PC-3 (cell line): ENCODE measurements around the gene TAT. TPM values are rescaled to one million over a fixed set of nuclear protein-coding genes. Genes with fewer than 3 reads are reported as not detected.

Experiments
- ATAC-seq: fragments of 200-7000 bp; cut with Tn5 transposase; 2 replicates; pipeline ENCODE4 v1.9.1; 2020; ENCODE audit warnings: mild to moderate bottlenecking, moderate library complexity
- BruUV-seq: library from RNA; stranded (reverse); fragments of 400-500 nt; replicated peaks from 2 replicates; lab custom pipeline; 2021; lab: Mats Ljungman, UMichigan
- CTCF ChIA-PET: fragments of 300-600 bp; sonication (Branson Sonifier 250); formaldehyde crosslinking; loops from one replicate; lab custom pipeline; 2022; ENCODE audit warnings: antibody characterized with exemption; lab: Charles Lee
- POLR2A ChIA-PET: fragments of 300-600 bp; sonication (Branson Sonifier 250); formaldehyde crosslinking; loops from one replicate; lab custom pipeline; 2022; ENCODE audit warnings: antibody characterized with exemption; ENCODE audit not compliant: unreplicated experiment; lab: Charles Lee
- DNase-seq: peaks from one replicate; pipeline ENCODE4 v3.0.0-alpha.2; 2015
- H2AFZ ChIP-seq: fragments of 300-600 bp; sonication (generic); 2 replicates; pipeline ENCODE4 v1.6.0; 2016; ENCODE audit warnings: antibody characterized with exemption, low read length
- H3F3A ChIP-seq: fragments of 300-600 bp; sonication (generic); one replicate; pipeline ENCODE4 v1.6.0; 2017; ENCODE audit warnings: antibody characterized with exemption, low read length, control low read depth, mild to moderate bottlenecking; ENCODE audit not compliant: unreplicated experiment
- H3K27ac ChIP-seq: fragments of 300-600 bp; sonication (generic); 2 replicates; pipeline ENCODE4 v1.5.1; 2016; ENCODE audit warnings: mild to moderate bottlenecking, low read length
- H3K27me3 ChIP-seq: fragments of 300-600 bp; sonication (generic); 2 replicates; pipeline ENCODE4 v1.6.1; 2016; ENCODE audit warnings: low read length, mixed read lengths
- H3K36me3 ChIP-seq: fragments of 300-600 bp; sonication (generic); 2 replicates; pipeline ENCODE4 v1.6.1; 2016; ENCODE audit warnings: low read depth, mixed run types, low read length, mixed read lengths
- H3K4me1 ChIP-seq: fragments of 300-600 bp; sonication (generic); 2 replicates; pipeline ENCODE4 v1.5.1; 2016; ENCODE audit warnings: low read length; ENCODE audit not compliant: insufficient read depth
- H3K4me2 ChIP-seq: fragments of 300-600 bp; sonication (generic); 2 replicates; pipeline ENCODE4 v1.6.0; 2016; ENCODE audit warnings: low read length
- H3K4me3 ChIP-seq: fragments of 300-600 bp; sonication (generic); 2 replicates; pipeline ENCODE4 v1.5.1; 2016; ENCODE audit warnings: mild to moderate bottlenecking, low read length, mixed read lengths
- H3K79me2 ChIP-seq: fragments of 300-600 bp; sonication (generic); 2 replicates; pipeline ENCODE4 v1.6.1; 2017; ENCODE audit warnings: low read length, mixed read lengths
- H3K9ac ChIP-seq: fragments of 300-600 bp; sonication (generic); 2 replicates; pipeline ENCODE4 v1.6.0; 2016; ENCODE audit warnings: mild to moderate bottlenecking, low read length
- H3K9me2 ChIP-seq: fragments of 300-600 bp; sonication (generic); replicated peaks from 2 replicates; pipeline ENCODE4 v1.6.1; 2016; ENCODE audit warnings: mixed run types, low read length, mixed read lengths
- H3K9me3 ChIP-seq: fragments of 300-600 bp; sonication (generic); 2 replicates; pipeline ENCODE4 v1.6.1; 2016; ENCODE audit warnings: low read length, mixed read lengths
- H4K20me1 ChIP-seq: fragments of 300-600 bp; sonication (generic); 2 replicates; pipeline ENCODE4 v1.6.1; 2016; ENCODE audit warnings: low read length, mixed read lengths
- EZH2 ChIP-seq: fragments of 300-600 bp; sonication (generic); IDR thresholded peaks from one replicate; pipeline ENCODE4 v1.6.1; 2017; ENCODE audit warnings: antibody characterized with exemption, mild to moderate bottlenecking, low read length; ENCODE audit not compliant: unreplicated experiment
- EZH2phosphoT487 ChIP-seq: fragments of 300-600 bp; sonication (generic); IDR thresholded peaks from 2 replicates; pipeline ENCODE4 v1.6.1; 2018; ENCODE audit warnings: mild to moderate bottlenecking, antibody characterized with exemption, low read length, borderline replicate concordance
- intact Hi-C: fragments of 100-400 bp; cut with micrococcal nuclease; formaldehyde crosslinking; loops from 2 replicates; pipeline ENCODE4 v1.9.0; 2023
- total RNA-seq: library from RNA; depleted of rRNA; stranded (reverse); fragments of >200 nt; gene quantifications from 2 replicates; pipeline ENCODE4 v1.2.3, GENCODE V29; 2014
- TF ChIP-seq, protein P1 (sequence below): fragments of 300-600 bp; sonication (generic); conservative IDR thresholded peaks from 2 replicates; pipeline ENCODE4 v1.5.1; 2017; ENCODE audit warnings: antibody characterized with exemption, low read depth, mild to moderate bottlenecking, low read length

The TAT gene
- total RNA-seq, 1 experiment from 2014 or later, result not detected

- no peaks in the 10 kb centered on the region for H3K9me2 ChIP-seq
- H3K9me3 ChIP-seq, result no peaks in the 10 kb centered on the region
- peak overlapping the region; percentile 55 for H3K4me2 ChIP-seq
- H3K9ac ChIP-seq, result no peak overlapping the region
- peaks cover 5% of the 10 kb centered on the region; the same call in 1 of the 2 replicates for H3K4me1 ChIP-seq
- TF ChIP-seq EZH2phosphoT487, result no peak
- TF ChIP-seq, protein P1, sequence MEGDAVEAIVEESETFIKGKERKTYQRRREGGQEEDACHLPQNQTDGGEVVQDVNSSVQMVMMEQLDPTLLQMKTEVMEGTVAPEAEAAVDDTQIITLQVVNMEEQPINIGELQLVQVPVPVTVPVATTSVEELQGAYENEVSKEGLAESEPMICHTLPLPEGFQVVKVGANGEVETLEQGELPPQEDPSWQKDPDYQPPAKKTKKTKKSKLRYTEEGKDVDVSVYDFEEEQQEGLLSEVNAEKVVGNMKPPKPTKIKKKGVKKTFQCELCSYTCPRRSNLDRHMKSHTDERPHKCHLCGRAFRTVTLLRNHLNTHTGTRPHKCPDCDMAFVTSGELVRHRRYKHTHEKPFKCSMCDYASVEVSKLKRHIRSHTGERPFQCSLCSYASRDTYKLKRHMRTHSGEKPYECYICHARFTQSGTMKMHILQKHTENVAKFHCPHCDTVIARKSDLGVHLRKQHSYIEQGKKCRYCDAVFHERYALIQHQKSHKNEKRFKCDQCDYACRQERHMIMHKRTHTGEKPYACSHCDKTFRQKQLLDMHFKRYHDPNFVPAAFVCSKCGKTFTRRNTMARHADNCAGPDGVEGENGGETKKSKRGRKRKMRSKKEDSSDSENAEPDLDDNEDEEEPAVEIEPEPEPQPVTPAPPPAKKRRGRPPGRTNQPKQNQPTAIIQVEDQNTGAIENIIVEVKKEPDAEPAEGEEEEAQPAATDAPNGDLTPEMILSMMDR, result peak; percentile 69
- no peak for TF ChIP-seq EZH2
- H3K79me2 ChIP-seq, result no peaks in the 10 kb centered on the region
- H3K4me3 ChIP-seq, result no peak overlapping the region
- ChIA-PET POLR2A (interaction anchor here (0.5 kb wide), 1 partner anchor 46 kb away, joined by 9 read pairs; no protein-coding TSS in a partner anchor), CTCF (interaction anchor here (0.6 to 2.1 kb wide), 2 partner anchors 46 to 175 kb away, joined by 3 to 40 read pairs; no protein-coding TSS in a partner anchor)
- DNase-seq (peak; percentile 69), ATAC-seq (peak; percentile 87)
- BruUV-seq, result no TSS peak
- H3K27me3 ChIP-seq, result no peaks in the 10 kb centered on the region
- intact Hi-C loops, result loop anchor here (1.0 to 2.0 kb wide), 4 partner anchors 46 to 198 kb away; no protein-coding TSS in a partner anchor
- peak overlapping the region; percentile 43; the same call in 1 of the 2 replicates for H2AFZ ChIP-seq
- H3K27ac ChIP-seq, result no peak overlapping the region
- H3K36me3 ChIP-seq, result no peaks in the 10 kb centered on the region
- no peaks in the 10 kb centered on the region for H4K20me1 ChIP-seq
- no peaks in the 10 kb centered on the region for H3F3A ChIP-seq
These were observed 34.3 kb upstream of the TAT start for GRCh38 chr16:71610936-71611871.

DNA sequence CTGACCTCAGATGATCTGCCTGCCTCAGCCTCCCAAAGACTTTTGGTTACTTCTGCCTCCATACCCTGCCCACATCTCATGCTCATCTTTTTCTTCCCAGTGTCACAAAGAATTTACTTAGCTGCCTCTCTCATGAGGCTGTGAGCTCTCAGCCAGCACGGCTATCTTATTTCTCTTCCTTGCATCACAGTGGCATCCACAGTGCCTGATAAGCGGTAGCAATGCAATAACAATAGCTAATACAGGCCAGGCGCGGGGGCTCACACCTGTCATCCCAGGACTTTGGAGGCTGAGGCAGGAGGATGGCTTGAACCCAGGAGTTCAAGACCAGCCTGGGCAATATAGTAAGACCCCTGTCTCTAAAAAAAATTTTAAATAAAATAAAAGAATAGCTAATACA is 33.6 kb upstream of the TAT start:
- Histone ChIP-seq H4K20me1 (no peaks in the 10 kb centered on the region), H3K4me1 (peaks cover 5% of the 10 kb centered on the region; the same call in 1 of the 2 replicates), H3K4me3 (no peak overlapping the region), H3K79me2 (no peaks in the 10 kb centered on the region), H3K9me2 (no peaks in the 10 kb centered on the region), H3K9ac (no peak overlapping the region), H3K4me2 (no peak overlapping the region), H3K36me3 (no peaks in the 10 kb centered on the region), H3K27me3 (no peaks in the 10 kb centered on the region), H3F3A (no peaks in the 10 kb centered on the region), H3K27ac (no peak overlapping the region), H3K9me3 (no peaks in the 10 kb centered on the region), H2AFZ (no peak overlapping the region)
- ATAC-seq, result no peak
- no peak for DNase-seq
- BruUV-seq, result no TSS peak
- TF ChIP-seq, protein P1, result no peak
- TF ChIP-seq EZH2phosphoT487, result no peak
- TF ChIP-seq EZH2, result no peak
- intact Hi-C loops, result loop anchor here (2.0 kb wide), 2 partner anchors 110 to 198 kb away; no protein-coding TSS in a partner anchor
- POLR2A ChIA-PET, result no interaction called here
- CTCF ChIA-PET, result interaction anchor here (0.6 to 2.1 kb wide), 2 partner anchors 45 to 184 kb away, joined by 9 to 40 read pairs; no protein-coding TSS in a partner anchor
